Measurements from ENCODE around the gene KRT73. TPM values are rescaled to one million over a fixed set of nuclear protein-coding genes. Genes with fewer than 3 reads are reported as not detected.

The KRT73 gene
- total RNA-seq, 1 experiment from 2014 or later, result not detected

GRCh38 chr12:52630008-52630500 lies 11.7 kb upstream of the KRT73 start:
- no peak overlapping the region for H3K27ac ChIP-seq (ENCODE audit: insufficient read length, low read depth, low read length)
- H3K9me3 ChIP-seq (ENCODE audit: control insufficient read depth, low read depth, low read length), result no peaks in the 10 kb centered on the region
- H3K56ac ChIP-seq (ENCODE audit: insufficient read length, low read depth, low read length), result no peak overlapping the region
- peaks cover 15% of the 10 kb centered on the region for H3K27me3 Mint-ChIP-seq (ENCODE audit: low read depth)
- no peaks in the 10 kb centered on the region for H3K79me1 ChIP-seq (ENCODE audit: insufficient read depth, low read depth, low read length, poor library complexity, severe bottlenecking)
- WGBS (ENCODE audit: extremely low coverage, insufficient read length, low lambda C conversion rate), result no CpG with 5 or more reads among the region's 7 CpGs
- H3K23ac ChIP-seq (ENCODE audit: insufficient read length, low read depth, low read length), result no peak overlapping the region
- H3K4ac ChIP-seq (ENCODE audit: low read depth, low read length), result no peak overlapping the region
- H3K9ac ChIP-seq (ENCODE audit: extremely low read depth, insufficient read length, low read length), result no peak overlapping the region
- no peak overlapping the region for H3K4me3 Mint-ChIP-seq
- H3K4me1 ChIP-seq (ENCODE audit: insufficient read depth, low read length), result no peaks in the 10 kb centered on the region
- H4K5ac ChIP-seq (ENCODE audit: insufficient read length, low read depth, low read length), result no peak overlapping the region
- H3K4me1 Mint-ChIP-seq, result peaks cover 4 to 5% of the 10 kb centered on the region in 2 experiments
- H2BK12ac ChIP-seq (ENCODE audit: insufficient read length, low read depth, low read length), result no peak overlapping the region
- no peak overlapping the region for H3K18ac ChIP-seq (ENCODE audit: insufficient read length, low read depth, low read length)
- H3K79me2 ChIP-seq (ENCODE audit: insufficient read depth, low read length), result no peaks in the 10 kb centered on the region
- no peak overlapping the region for H2BK20ac ChIP-seq (ENCODE audit: low read depth, low read length, poor library complexity, severe bottlenecking)
- H3K27ac Mint-ChIP-seq, result no peak overlapping the region
- no peak overlapping the region for H2AK5ac ChIP-seq (ENCODE audit: insufficient read length, low read length)
- no peak overlapping the region for H2BK5ac ChIP-seq (ENCODE audit: insufficient read length, low read length)
- H3K14ac ChIP-seq (ENCODE audit: insufficient read depth, low read length), result no peak overlapping the region
- H2AFZ ChIP-seq (ENCODE audit: low read length), result no peak overlapping the region
- H3T11ph ChIP-seq (ENCODE audit: low read length), result no peak overlapping the region
- H3K4me2 ChIP-seq (ENCODE audit: insufficient read depth, insufficient read length, low read length), result no peak overlapping the region
- no peak overlapping the region for H2BK120ac ChIP-seq (ENCODE audit: low read depth, low read length, poor library complexity, severe bottlenecking)
- H2BK15ac ChIP-seq (ENCODE audit: low read depth, low read length), result no peak overlapping the region
- H3K27me3 ChIP-seq (ENCODE audit: insufficient read depth, low read length), result no peaks in the 10 kb centered on the region
- H3K9me3 Mint-ChIP-seq, result no peaks in the 10 kb centered on the region
- no peaks in the 10 kb centered on the region for H4K20me1 ChIP-seq (ENCODE audit: control insufficient read depth, insufficient read depth, insufficient read length)
- no peaks in the 10 kb centered on the region for H3K23me2 ChIP-seq (ENCODE audit: insufficient read length, low read depth, low read length, poor library complexity, severe bottlenecking)
- no peaks in the 10 kb centered on the region for H3K36me3 Mint-ChIP-seq (ENCODE audit: insufficient read depth in 1 of 3, low read depth in 3 of 3)
- DNase-seq, result peak; percentile 19
- no peak overlapping the region for H4K8ac ChIP-seq (replicated peaks; ENCODE audit: insufficient read length, low read depth, low read length)
- TF ChIP-seq CTCF (conservative IDR thresholded peaks at IDR 0.05), result no peak
- no peak overlapping the region for H4K91ac ChIP-seq (ENCODE audit: insufficient read length, low read depth, low read length)
